ENCODE measurements around the gene CDIPT. TPM values are rescaled to one million over a fixed set of nuclear protein-coding genes. Genes with fewer than 3 reads are reported as not detected.
A peak's percentile ranks its signal among the peaks of the same experiment; 100 is the strongest.

Gene CDIPT
- total RNA-seq, 2 donors from 2014 or later = 76.5 to 79.9 TPM

DNA sequence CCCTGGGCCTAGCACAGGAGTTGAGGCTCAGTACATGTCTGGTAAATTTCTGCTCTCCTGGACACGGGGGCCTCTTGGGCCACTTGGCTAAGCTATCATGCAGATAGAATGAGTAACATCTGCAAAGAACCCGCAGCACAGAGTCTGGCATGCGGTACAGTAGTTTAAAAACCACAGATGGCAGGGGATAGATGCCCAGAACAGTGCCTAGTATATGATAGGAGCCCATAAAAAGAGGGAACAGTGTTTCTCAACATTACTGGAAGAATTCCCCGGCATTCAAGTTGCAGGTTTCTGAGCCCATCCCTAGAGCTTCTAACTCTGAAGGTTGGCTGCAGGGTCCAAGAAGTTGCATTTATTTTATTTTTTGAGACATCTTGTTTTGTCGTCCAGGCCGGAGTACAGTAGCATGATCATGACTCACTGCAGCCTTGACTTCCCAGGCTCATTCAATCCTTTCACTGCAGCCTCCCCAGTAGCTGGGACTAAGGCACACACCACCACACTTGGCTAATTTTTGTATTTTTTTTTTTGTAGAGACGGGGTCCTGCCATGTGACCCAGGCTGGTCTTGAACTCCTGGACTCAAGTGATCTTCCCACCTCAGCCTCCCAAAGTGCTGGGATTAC lies 5.8 kb downstream of the CDIPT start:
- TF ChIP-seq, protein P1, sequence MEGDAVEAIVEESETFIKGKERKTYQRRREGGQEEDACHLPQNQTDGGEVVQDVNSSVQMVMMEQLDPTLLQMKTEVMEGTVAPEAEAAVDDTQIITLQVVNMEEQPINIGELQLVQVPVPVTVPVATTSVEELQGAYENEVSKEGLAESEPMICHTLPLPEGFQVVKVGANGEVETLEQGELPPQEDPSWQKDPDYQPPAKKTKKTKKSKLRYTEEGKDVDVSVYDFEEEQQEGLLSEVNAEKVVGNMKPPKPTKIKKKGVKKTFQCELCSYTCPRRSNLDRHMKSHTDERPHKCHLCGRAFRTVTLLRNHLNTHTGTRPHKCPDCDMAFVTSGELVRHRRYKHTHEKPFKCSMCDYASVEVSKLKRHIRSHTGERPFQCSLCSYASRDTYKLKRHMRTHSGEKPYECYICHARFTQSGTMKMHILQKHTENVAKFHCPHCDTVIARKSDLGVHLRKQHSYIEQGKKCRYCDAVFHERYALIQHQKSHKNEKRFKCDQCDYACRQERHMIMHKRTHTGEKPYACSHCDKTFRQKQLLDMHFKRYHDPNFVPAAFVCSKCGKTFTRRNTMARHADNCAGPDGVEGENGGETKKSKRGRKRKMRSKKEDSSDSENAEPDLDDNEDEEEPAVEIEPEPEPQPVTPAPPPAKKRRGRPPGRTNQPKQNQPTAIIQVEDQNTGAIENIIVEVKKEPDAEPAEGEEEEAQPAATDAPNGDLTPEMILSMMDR (IDR thresholded peaks at IDR 0.05) = no peak
- peaks cover 25% of the 10 kb centered on the region for H3K4me1 ChIP-seq
- no peaks in the 10 kb centered on the region for H3K9me3 ChIP-seq
- no peak overlapping the region for H3K4me3 ChIP-seq
- H3K36me3 ChIP-seq (replicated peaks in 1 of 2; ENCODE audit: insufficient read depth in 1 of 2, low read depth in 2 of 2) = peaks cover 0 to 5% of the 10 kb centered on the region in 2 donors
- ATAC-seq (no peak), DNase-seq (no peak)
- H3K27ac ChIP-seq = no peak overlapping the region
- intact Hi-C loops (cut with DNase I) = no loop called here
- WGBS, 2 donors = 77 to 81% methylated on average over 7 of the region's 7 CpGs
- no peaks in the 10 kb centered on the region for H3K27me3 ChIP-seq

- Histone ChIP-seq H3K4me3 (no peak overlapping the region), H3K27me3 (no peaks in the 10 kb centered on the region), H3K36me3 (replicated peaks in 1 of 2; ENCODE audit: insufficient read depth in 1 of 2, low read depth in 2 of 2) (peaks cover 0 to 5% of the 10 kb centered on the region in 2 donors), H3K4me1 (peaks cover 8% of the 10 kb centered on the region), H3K27ac (no peak overlapping the region), H3K9me3 (no peaks in the 10 kb centered on the region)
- DNase-seq = no peak
- ATAC-seq = no peak
- no peak for TF ChIP-seq POLR2A (IDR thresholded peaks at IDR 0.05)
- TF ChIP-seq, protein P1 (IDR thresholded peaks at IDR 0.05) = no peak
- intact Hi-C loops (cut with DNase I) = no loop called here
- 80 to 100% methylated on average over 5 of the region's 5 CpGs for WGBS, 2 donors
Measured at GRCh38 chr16:29854520-29855100, 8.4 kb downstream of the CDIPT start.

DNA sequence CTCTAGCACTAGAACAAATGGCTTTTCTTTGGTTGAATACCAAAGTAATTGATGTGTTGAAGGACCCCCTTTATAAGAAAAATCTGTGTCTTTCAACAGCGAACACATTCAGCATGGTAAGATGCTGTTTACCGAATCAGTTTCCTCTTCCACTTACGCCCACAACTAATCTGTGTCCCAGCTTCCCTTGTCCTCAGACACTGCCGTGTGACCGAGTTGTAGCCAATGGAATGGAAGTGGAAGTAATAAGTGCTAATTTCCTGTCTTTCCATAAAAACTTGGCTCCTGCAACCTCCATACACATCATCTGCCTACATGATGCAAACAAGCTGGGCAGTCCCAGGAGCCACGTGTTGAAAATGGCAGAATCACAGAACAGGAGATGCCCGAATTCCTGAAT lies 10.4 kb downstream of the CDIPT start:
- TF ChIP-seq POLR2A (IDR thresholded peaks at IDR 0.05) = no peak
- TF ChIP-seq, protein P1 (IDR thresholded peaks at IDR 0.05) = no peak
- intact Hi-C loops (cut with DNase I) = no loop called here
- Histone ChIP-seq H3K27me3 (no peaks in the 10 kb centered on the region), H3K27ac (peak overlapping the region in 1 of 4 donors; percentile 34), H3K4me3 (no peak overlapping the region), H3K9me3 (no peaks in the 10 kb centered on the region), H3K4me1 (no peaks in the 10 kb centered on the region), H3K36me3 (replicated peaks in 1 of 2; ENCODE audit: insufficient read depth in 1 of 2, low read depth in 2 of 2) (peaks cover 0 to under 1% of the 10 kb centered on the region in 2 donors)
- 71 to 84% methylated on average over 7 of the region's 7 CpGs for WGBS, 2 donors
- ATAC-seq = peak; percentile 38
- peak in 1 of 4 donors; percentile 27 for DNase-seq

DNA sequence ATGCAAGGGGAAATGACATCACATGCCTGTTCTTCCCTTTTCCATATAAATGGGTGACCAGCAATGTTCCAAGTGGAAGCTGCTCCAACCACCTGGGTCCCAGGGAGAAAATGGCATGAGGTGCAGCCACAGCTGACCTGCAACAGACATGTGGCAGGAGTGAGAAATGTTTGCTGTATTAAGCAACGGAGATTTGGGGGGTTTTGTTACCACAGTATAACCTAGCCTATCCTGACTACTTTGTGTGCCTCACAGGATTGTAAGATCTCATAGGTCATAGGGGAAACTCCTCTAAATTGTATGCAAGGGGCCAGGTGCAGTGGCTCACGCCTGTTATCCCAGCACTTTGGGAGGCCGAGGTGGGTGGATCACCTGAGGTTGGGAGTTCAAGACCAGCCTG lies 12.0 kb downstream of the CDIPT start:
- H3K27ac ChIP-seq = no peak overlapping the region
- H3K27me3 ChIP-seq = no peaks in the 10 kb centered on the region
- no peaks in the 10 kb centered on the region for H3K9me3 ChIP-seq
- TF ChIP-seq, protein P1 (IDR thresholded peaks at IDR 0.05) = no peak
- no peak for TF ChIP-seq POLR2A (IDR thresholded peaks at IDR 0.05)
- peaks cover 0 to 11% of the 10 kb centered on the region in 2 donors for H3K36me3 ChIP-seq (replicated peaks in 1 of 2; ENCODE audit: insufficient read depth in 1 of 2, low read depth in 2 of 2)
- H3K4me1 ChIP-seq = no peaks in the 10 kb centered on the region
- no peak overlapping the region for H3K4me3 ChIP-seq
- 64 to 77% methylated on average over 3 of the region's 3 CpGs for WGBS, 2 donors
- ATAC-seq (no peak), DNase-seq (no peak)
- intact Hi-C loops (cut with DNase I) = no loop called here

GRCh38 chr16:29849505-29849904 lies 13.5 kb downstream of the CDIPT start:
- Histone ChIP-seq H3K27me3 (no peaks in the 10 kb centered on the region), H3K4me3 (no peak overlapping the region), H3K27ac (peak overlapping the region in 1 of 4 donors; percentile 6), H3K9me3 (no peaks in the 10 kb centered on the region), H3K36me3 (replicated peaks in 1 of 2; ENCODE audit: insufficient read depth in 1 of 2, low read depth in 2 of 2) (peaks cover 7 to 17% of the 10 kb centered on the region in 2 donors), H3K4me1 (no peaks in the 10 kb centered on the region)
- WGBS, 2 donors = 81 to 84% methylated on average over 5 of the region's 5 CpGs
- ATAC-seq = peak; percentile 16
- intact Hi-C loops (cut with DNase I) = no loop called here
- TF ChIP-seq POLR2A (IDR thresholded peaks at IDR 0.05) = no peak
- TF ChIP-seq, protein P1 (IDR thresholded peaks at IDR 0.05) = no peak
- DNase-seq = no peak
